Upper lobe of left lung (tissue), 6 donors: Measurements from ENCODE around the gene HBS1L. TPM values are rescaled to one million over a fixed set of nuclear protein-coding genes. Genes with fewer than 3 reads are reported as not detected.

Experiments
- ATAC-seq, 2 donors: fragments of 200-7000 bp; cut with Tn5 transposase; one replicate each; pipeline ENCODE4 v1.9.1; 2022; ENCODE audit warnings: mild to moderate bottlenecking in 2 of 2, moderate library complexity in 2 of 2; ENCODE audit not compliant: low FRiP score in 2 of 2
- DNase-seq, 2 donors: peaks; one replicate each; pipeline ENCODE4 v3.0.0-alpha.2; 2019 to 2020
- H3K27ac ChIP-seq, 4 donors: fragments of 200-600 bp; sonication (generic); one replicate each; pipeline ENCODE4 v1.5.1; 2016 to 2019
- H3K27me3 ChIP-seq, 4 donors: fragments of 200-600 bp; sonication (generic); one replicate each; pipeline ENCODE4 v1.5.1; 2017 to 2019
- H3K36me3 ChIP-seq, 4 donors: fragments of 200-600 bp; sonication (generic); one replicate each; pipeline ENCODE4 v1.5.1; 2016 to 2019
- H3K4me1 ChIP-seq, 4 donors: fragments of 200-600 bp; sonication (generic); one replicate each; pipeline ENCODE4 v1.5.1; 2018 to 2019
- H3K4me3 ChIP-seq, 4 donors: fragments of 200-600 bp; sonication (generic); one replicate each; pipeline ENCODE4 v1.5.1; 2017 to 2019; ENCODE audit warnings: mild to moderate bottlenecking in 2 of 4, moderate library complexity in 1 of 4
- H3K9me3 ChIP-seq, 4 donors: fragments of 200-600 bp; sonication (generic); one replicate each; pipeline ENCODE4 v1.5.1; 2018 to 2019
- CTCF ChIP-seq, 6 experiments: fragments of 450-650 bp in 4 of 6; fragments of 200-600 bp in 2 of 6; sonication (generic) in 2 of 6; IDR thresholded peaks; one replicate each; pipeline ENCODE4 v1.5.1; 2016 to 2019; ENCODE audit warnings: antibody characterized with exemption in 6 of 6
- EP300 ChIP-seq, 4 donors: sonication (generic); formaldehyde crosslinking; IDR thresholded peaks; one replicate each; pipeline ENCODE4 v1.5.1; 2017; ENCODE audit warnings: antibody characterized with exemption in 4 of 4, control low read depth in 2 of 4
- POLR2A ChIP-seq, 4 donors: fragments of 450-650 bp; IDR thresholded peaks; one replicate each; pipeline ENCODE4 v1.5.1; 2016 to 2017; ENCODE audit warnings: antibody characterized with exemption in 4 of 4, mild to moderate bottlenecking in 2 of 4
- POLR2AphosphoS5 ChIP-seq, 2 donors: sonication (generic); formaldehyde crosslinking; IDR thresholded peaks; one replicate each; pipeline ENCODE4 v1.5.1; 2017; ENCODE audit warnings: antibody characterized with exemption in 2 of 2
- WGBS, 2 donors: methylation state at CpG; one replicate each; pipeline ENCODE4 v1.1.5; 2017 to 2018; 5-methylcytosine and 5-hydroxymethylcytosine counted together
- total RNA-seq, 6 donors: library from RNA; depleted of rRNA in 4 of 6; stranded (reverse); fragments of >200 nt in 4 of 6; gene quantifications; one replicate each; pipeline versions ENCODE4 v1.1.0 to v1.2.1, GENCODE V29; 2016 to 2021
- donor health status: DM: no; HTN: no; CAD: no; lungs with moderate emphysema.
- donor health status: DM: no; HTN: yes; CAD: no; lungs with severe emphysema.

Gene HBS1L
- total RNA-seq, 6 donors from 2014 or later = 16.8 to 47.0 (median 38.5) TPM

- TF ChIP-seq CTCF (IDR thresholded peaks at IDR 0.05) = no peak
- no peak for TF ChIP-seq POLR2AphosphoS5 (IDR thresholded peaks at IDR 0.05)
- WGBS, 2 donors = 75 to 77% methylated on average over 5 of the region's 5 CpGs
- ATAC-seq = no peak
- Histone ChIP-seq H3K4me1 (no peaks in the 10 kb centered on the region), H3K9me3 (no peaks in the 10 kb centered on the region), H3K4me3 (no peak overlapping the region), H3K27ac (no peak overlapping the region), H3K36me3 (peaks cover 0 to 46% (median 4%) of the 10 kb centered on the region in 4 donors), H3K27me3 (no peaks in the 10 kb centered on the region)
- DNase-seq = no peak
These were observed 24.0 kb downstream of the HBS1L start for GRCh38 chr6:135030532-135031178.

- H3K36me3 ChIP-seq = peaks cover 0 to 42% (median 4%) of the 10 kb centered on the region in 4 donors
- TF ChIP-seq EP300 (IDR thresholded peaks at IDR 0.05) = no peak
- TF ChIP-seq POLR2AphosphoS5 (IDR thresholded peaks at IDR 0.05) = no peak
- no peak for TF ChIP-seq CTCF (IDR thresholded peaks at IDR 0.05)
- TF ChIP-seq POLR2A (IDR thresholded peaks at IDR 0.05) = no peak
- no peaks in the 10 kb centered on the region for H3K9me3 ChIP-seq
- no peaks in the 10 kb centered on the region for H3K4me1 ChIP-seq
- no peak for DNase-seq
- H3K4me3 ChIP-seq = no peak overlapping the region
- no peak for ATAC-seq
- 83 to 87% methylated on average over 3 of the region's 3 CpGs for WGBS, 2 donors
- H3K27me3 ChIP-seq = no peaks in the 10 kb centered on the region
- H3K27ac ChIP-seq = no peak overlapping the region
These were observed 24.6 kb downstream of the HBS1L start for GRCh38 chr6:135030056-135030473.

- no peak overlapping the region for H3K4me3 ChIP-seq
- DNase-seq (no peak), ATAC-seq (no peak)
- peaks cover 0 to 14% (median 1%) of the 10 kb centered on the region in 4 donors for H3K36me3 ChIP-seq
- H3K27me3 ChIP-seq = no peaks in the 10 kb centered on the region
- WGBS, 2 donors = 84 to 86% methylated on average over 2 of the region's 2 CpGs
- H3K27ac ChIP-seq = no peak overlapping the region
- no peaks in the 10 kb centered on the region for H3K9me3 ChIP-seq
- TF ChIP-seq EP300 (IDR thresholded peaks at IDR 0.05) (no peak), CTCF (IDR thresholded peaks at IDR 0.05) (no peak), POLR2A (IDR thresholded peaks at IDR 0.05) (no peak), POLR2AphosphoS5 (IDR thresholded peaks at IDR 0.05) (no peak)
- H3K4me1 ChIP-seq = no peaks in the 10 kb centered on the region
These were observed 28.8 kb downstream of the HBS1L start for GRCh38 chr6:135025775-135026174.

GRCh38 chr6:135025175-135025574, 29.4 kb downstream of the HBS1L start:
- H3K27ac ChIP-seq = no peak overlapping the region
- no peaks in the 10 kb centered on the region for H3K4me1 ChIP-seq
- DNase-seq (no peak), ATAC-seq (no peak)
- WGBS, 2 donors = 91 to 92% methylated on average over 2 of the region's 2 CpGs
- H3K9me3 ChIP-seq = no peaks in the 10 kb centered on the region
- no peaks in the 10 kb centered on the region for H3K27me3 ChIP-seq
- H3K4me3 ChIP-seq = no peak overlapping the region
- no peak for TF ChIP-seq POLR2A (IDR thresholded peaks at IDR 0.05)
- TF ChIP-seq POLR2AphosphoS5 (IDR thresholded peaks at IDR 0.05) = no peak
- TF ChIP-seq CTCF (IDR thresholded peaks at IDR 0.05) = no peak
- no peak for TF ChIP-seq EP300 (IDR thresholded peaks at IDR 0.05)
- peaks cover 0 to 8% (median under 1%) of the 10 kb centered on the region in 4 donors for H3K36me3 ChIP-seq
